ENCODE results near the gene ALPL.
"Not testable (repeated sequence)": the region's sequence is repeated elsewhere in the genome, so short reads cannot be mapped to it uniquely, and the experiment has no call there.

The ALPL gene

DNA sequence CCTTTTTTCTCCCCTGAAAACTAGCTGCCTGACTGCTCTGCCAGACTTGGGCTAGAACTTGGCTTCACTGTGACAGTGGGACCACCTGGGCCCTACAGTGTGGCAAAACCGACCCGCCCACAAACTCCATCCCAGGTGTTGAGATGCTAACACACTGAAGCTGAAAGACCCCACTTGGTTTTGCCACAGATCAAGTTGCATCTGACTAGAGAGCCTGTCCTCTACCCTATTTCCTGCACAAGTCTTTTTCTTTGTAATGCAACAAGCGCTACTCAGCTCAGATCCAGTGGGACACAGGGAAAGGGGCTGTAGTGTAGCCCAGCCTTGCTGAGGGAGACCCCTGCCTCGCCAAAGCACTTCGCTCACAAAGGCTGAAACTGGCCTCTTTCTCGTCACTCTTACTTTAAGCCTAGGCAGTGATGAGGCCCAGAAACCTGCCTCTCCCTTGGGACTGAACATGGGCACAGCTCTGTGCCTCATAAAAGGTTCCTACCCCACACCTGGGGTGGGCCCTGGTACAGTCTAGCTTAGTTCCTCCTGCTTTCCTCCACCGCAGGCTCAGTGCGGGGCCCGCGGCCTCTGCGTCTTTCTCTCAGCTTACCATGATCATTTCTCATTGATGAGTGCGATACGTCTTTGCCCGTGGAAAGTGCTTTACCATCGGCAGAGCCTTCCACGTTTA, 9.7 kb downstream of the ALPL start:
- Histone ChIP-seq H3K27ac (ENCODE audit: low read depth in 2 of 2, low read length in 2 of 2) (no peak overlapping the region), H3K4me3 (ENCODE audit: low read length in 2 of 2) (no peak overlapping the region), H3K27me3 (ENCODE audit: control insufficient read depth in 2 of 2, insufficient read depth in 2 of 2, low read length in 2 of 2) (no peaks in the 10 kb centered on the region), H3K9me3 (ENCODE audit: control insufficient read depth in 2 of 2, low read length in 2 of 2) (no peaks in the 10 kb centered on the region), H3K36me3 (ENCODE audit: control insufficient read depth in 2 of 2, insufficient read depth in 2 of 2, low read length in 2 of 2) (no peaks in the 10 kb centered on the region), H3K9ac (ENCODE audit: low read depth in 1 of 2, low read length in 2 of 2) (no peak overlapping the region), H3K4me1 (ENCODE audit: control insufficient read depth in 2 of 2, insufficient read depth in 2 of 2, low read length in 2 of 2) (peaks cover 0 to 2% of the 10 kb centered on the region in 2 donors)

DNA sequence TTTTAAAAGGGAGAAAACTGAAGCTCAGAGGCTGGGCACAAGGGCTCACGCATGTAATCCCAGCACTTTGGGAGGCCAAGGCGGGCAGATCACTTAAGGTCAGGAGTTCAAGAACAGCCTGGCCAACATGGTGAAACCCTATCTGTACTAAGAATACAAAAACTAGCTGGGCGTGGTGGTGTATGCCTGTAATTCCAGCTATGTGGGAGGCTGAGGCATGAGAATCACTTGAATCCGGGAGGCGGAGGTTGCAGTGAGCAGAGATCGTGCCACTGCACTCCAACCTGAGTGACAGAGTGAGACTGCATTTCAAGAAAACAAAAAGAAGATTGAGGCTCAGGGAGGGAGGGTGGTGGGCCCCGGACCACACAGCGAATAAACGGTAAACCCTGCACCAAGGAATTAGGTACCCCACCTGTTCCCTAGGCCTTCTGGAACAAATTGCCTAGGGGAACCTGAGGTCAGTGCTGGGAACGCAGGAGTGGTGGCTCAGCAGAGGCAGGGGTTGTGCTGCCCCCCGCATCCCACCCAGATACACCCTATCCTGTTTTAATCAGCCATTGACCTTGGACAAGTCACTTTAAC, 10.4 kb downstream of the ALPL start:
- H3K36me3 ChIP-seq (ENCODE audit: control insufficient read depth in 2 of 2, insufficient read depth in 2 of 2, low read length in 2 of 2); H3K4me3 ChIP-seq (ENCODE audit: low read length in 2 of 2); H3K9ac ChIP-seq (ENCODE audit: low read depth in 1 of 2, low read length in 2 of 2); H3K27me3 ChIP-seq (ENCODE audit: control insufficient read depth in 2 of 2, insufficient read depth in 2 of 2, low read length in 2 of 2); H3K9me3 ChIP-seq (ENCODE audit: control insufficient read depth in 2 of 2, low read length in 2 of 2); H3K27ac ChIP-seq (ENCODE audit: low read depth in 2 of 2, low read length in 2 of 2); H3K4me1 ChIP-seq (ENCODE audit: control insufficient read depth in 2 of 2, insufficient read depth in 2 of 2, low read length in 2 of 2): not testable (repeated sequence)

DNA sequence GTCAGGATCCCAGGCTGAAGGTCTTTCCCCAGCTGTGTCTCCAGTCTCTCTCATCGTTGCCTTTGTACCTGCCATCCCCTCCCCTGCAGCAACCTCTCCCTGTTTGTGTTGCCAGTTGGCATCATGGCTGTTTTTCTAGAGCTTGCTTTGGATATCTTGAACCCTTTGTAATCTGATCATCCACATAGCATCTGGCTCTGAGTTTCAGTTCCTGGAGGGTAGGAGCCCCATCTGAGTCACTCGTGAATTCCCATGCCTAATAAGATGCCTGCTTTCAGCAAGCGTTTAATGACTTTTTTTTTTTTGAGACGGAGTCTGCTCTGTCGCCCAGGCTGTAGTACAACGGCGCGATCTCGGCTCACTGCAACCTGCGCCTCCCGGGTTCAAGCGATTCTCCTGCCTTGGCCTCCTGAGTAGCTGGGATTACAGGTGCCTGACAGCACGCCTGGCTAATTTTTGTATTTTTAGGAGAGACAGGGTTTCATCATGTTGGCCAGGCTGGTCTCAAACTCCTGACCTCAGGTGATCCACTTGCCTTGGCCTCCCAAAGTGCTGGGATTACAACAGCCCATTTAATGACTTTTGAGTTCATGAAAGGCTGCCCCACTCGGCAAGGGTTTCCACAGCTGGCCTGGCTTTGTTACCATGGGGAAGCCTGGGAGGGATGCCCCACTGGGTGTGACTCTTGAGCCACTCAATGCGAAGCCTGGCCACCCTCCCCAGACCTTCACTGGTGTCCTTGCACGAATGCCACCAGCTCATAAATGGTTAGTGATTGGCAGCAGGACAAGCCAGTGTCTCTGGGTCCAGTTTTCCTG, 11.9 kb downstream of the ALPL start:
- no peak overlapping the region for H3K9ac ChIP-seq (ENCODE audit: low read depth in 1 of 2, low read length in 2 of 2)
- H3K36me3 ChIP-seq (ENCODE audit: control insufficient read depth in 2 of 2, insufficient read depth in 2 of 2, low read length in 2 of 2), result no peaks in the 10 kb centered on the region
- H3K9me3 ChIP-seq (ENCODE audit: control insufficient read depth in 2 of 2, low read length in 2 of 2), result no peaks in the 10 kb centered on the region
- no peaks in the 10 kb centered on the region for H3K27me3 ChIP-seq (ENCODE audit: control insufficient read depth in 2 of 2, insufficient read depth in 2 of 2, low read length in 2 of 2)
- peaks cover 2% of the 10 kb centered on the region in 2 donors for H3K4me1 ChIP-seq (ENCODE audit: control insufficient read depth in 2 of 2, insufficient read depth in 2 of 2, low read length in 2 of 2)
- H3K4me3 ChIP-seq (ENCODE audit: low read length in 2 of 2), result no peak overlapping the region
- no peak overlapping the region for H3K27ac ChIP-seq (ENCODE audit: low read depth in 2 of 2, low read length in 2 of 2)

GRCh38 chr1:21521717-21522060, 12.5 kb downstream of the ALPL start:
- Histone ChIP-seq H3K4me1 (ENCODE audit: control insufficient read depth in 2 of 2, insufficient read depth in 2 of 2, low read length in 2 of 2) (peaks cover 2% of the 10 kb centered on the region in 2 donors), H3K9ac (ENCODE audit: low read depth in 1 of 2, low read length in 2 of 2) (no peak overlapping the region), H3K27me3 (ENCODE audit: control insufficient read depth in 2 of 2, insufficient read depth in 2 of 2, low read length in 2 of 2) (no peaks in the 10 kb centered on the region), H3K9me3 (ENCODE audit: control insufficient read depth in 2 of 2, low read length in 2 of 2) (no peaks in the 10 kb centered on the region), H3K27ac (ENCODE audit: low read depth in 2 of 2, low read length in 2 of 2) (no peak overlapping the region), H3K4me3 (ENCODE audit: low read length in 2 of 2) (no peak overlapping the region), H3K36me3 (ENCODE audit: control insufficient read depth in 2 of 2, insufficient read depth in 2 of 2, low read length in 2 of 2) (no peaks in the 10 kb centered on the region)

GRCh38 chr1:21522525-21523038, 13.4 kb downstream of the ALPL start:
- Histone ChIP-seq H3K4me3 (ENCODE audit: low read length in 2 of 2) (no peak overlapping the region), H3K27me3 (ENCODE audit: control insufficient read depth in 2 of 2, insufficient read depth in 2 of 2, low read length in 2 of 2) (no peaks in the 10 kb centered on the region), H3K27ac (ENCODE audit: low read depth in 2 of 2, low read length in 2 of 2) (no peak overlapping the region), H3K4me1 (ENCODE audit: control insufficient read depth in 2 of 2, insufficient read depth in 2 of 2, low read length in 2 of 2) (peaks cover 0 to 2% of the 10 kb centered on the region in 2 donors), H3K9ac (ENCODE audit: low read depth in 1 of 2, low read length in 2 of 2) (no peak overlapping the region), H3K36me3 (ENCODE audit: control insufficient read depth in 2 of 2, insufficient read depth in 2 of 2, low read length in 2 of 2) (no peaks in the 10 kb centered on the region), H3K9me3 (ENCODE audit: control insufficient read depth in 2 of 2, low read length in 2 of 2) (no peaks in the 10 kb centered on the region)

DNA sequence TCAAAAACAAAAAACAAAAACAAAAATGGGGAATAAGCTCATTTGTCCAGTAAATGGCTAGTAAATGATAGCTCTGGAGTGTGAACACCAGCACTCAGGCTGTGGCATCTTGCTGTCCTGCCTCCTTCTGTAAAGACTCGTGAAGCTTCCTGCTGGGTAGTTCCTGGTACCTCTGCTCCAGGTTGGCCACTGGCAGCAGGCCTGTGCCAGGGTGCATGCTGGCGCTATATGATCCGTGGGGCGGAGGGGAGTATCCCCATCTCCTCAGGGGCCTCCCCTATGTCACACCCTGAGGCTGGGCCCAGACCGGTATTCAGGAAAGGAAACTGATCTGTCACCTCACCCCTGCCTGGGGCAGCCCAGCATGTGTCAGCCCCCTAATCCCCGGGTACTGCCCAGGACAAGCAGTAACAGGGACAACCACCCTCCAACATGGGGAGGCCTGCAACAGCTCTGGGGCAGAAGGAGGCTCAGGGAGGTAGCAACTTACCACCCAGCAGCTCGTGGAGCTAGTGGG, 14.1 kb downstream of the ALPL start:
- Histone ChIP-seq H3K4me3 (ENCODE audit: low read length in 2 of 2) (no peak overlapping the region), H3K9me3 (ENCODE audit: control insufficient read depth in 2 of 2, low read length in 2 of 2) (no peaks in the 10 kb centered on the region), H3K27me3 (ENCODE audit: control insufficient read depth in 2 of 2, insufficient read depth in 2 of 2, low read length in 2 of 2) (no peaks in the 10 kb centered on the region), H3K4me1 (ENCODE audit: control insufficient read depth in 2 of 2, insufficient read depth in 2 of 2, low read length in 2 of 2) (peaks cover 0 to 2% of the 10 kb centered on the region in 2 donors), H3K27ac (ENCODE audit: low read depth in 2 of 2, low read length in 2 of 2) (no peak overlapping the region), H3K9ac (ENCODE audit: low read depth in 1 of 2, low read length in 2 of 2) (no peak overlapping the region), H3K36me3 (ENCODE audit: control insufficient read depth in 2 of 2, insufficient read depth in 2 of 2, low read length in 2 of 2) (no peaks in the 10 kb centered on the region)

GRCh38 chr1:21524220-21524619, 15.0 kb downstream of the ALPL start:
- Histone ChIP-seq H3K9ac (ENCODE audit: low read depth in 1 of 2, low read length in 2 of 2) (no peak overlapping the region), H3K9me3 (ENCODE audit: control insufficient read depth in 2 of 2, low read length in 2 of 2) (no peaks in the 10 kb centered on the region), H3K27me3 (ENCODE audit: control insufficient read depth in 2 of 2, insufficient read depth in 2 of 2, low read length in 2 of 2) (no peaks in the 10 kb centered on the region), H3K27ac (ENCODE audit: low read depth in 2 of 2, low read length in 2 of 2) (no peak overlapping the region), H3K36me3 (ENCODE audit: control insufficient read depth in 2 of 2, insufficient read depth in 2 of 2, low read length in 2 of 2) (no peaks in the 10 kb centered on the region), H3K4me3 (ENCODE audit: low read length in 2 of 2) (no peak overlapping the region), H3K4me1 (ENCODE audit: control insufficient read depth in 2 of 2, insufficient read depth in 2 of 2, low read length in 2 of 2) (peaks cover 0 to 2% of the 10 kb centered on the region in 2 donors)

- Histone ChIP-seq H3K36me3 (ENCODE audit: control insufficient read depth in 2 of 2, insufficient read depth in 2 of 2, low read length in 2 of 2) (no peaks in the 10 kb centered on the region), H3K9me3 (ENCODE audit: control insufficient read depth in 2 of 2, low read length in 2 of 2) (no peaks in the 10 kb centered on the region), H3K27me3 (ENCODE audit: control insufficient read depth in 2 of 2, insufficient read depth in 2 of 2, low read length in 2 of 2) (no peaks in the 10 kb centered on the region), H3K4me3 (ENCODE audit: low read length in 2 of 2) (no peak overlapping the region), H3K27ac (ENCODE audit: low read depth in 2 of 2, low read length in 2 of 2) (no peak overlapping the region), H3K9ac (ENCODE audit: low read depth in 1 of 2, low read length in 2 of 2) (no peak overlapping the region), H3K4me1 (ENCODE audit: control insufficient read depth in 2 of 2, insufficient read depth in 2 of 2, low read length in 2 of 2) (peaks cover 0 to 2% of the 10 kb centered on the region in 2 donors)
Measured at GRCh38 chr1:21524686-21525339, 15.6 kb downstream of the ALPL start.

DNA sequence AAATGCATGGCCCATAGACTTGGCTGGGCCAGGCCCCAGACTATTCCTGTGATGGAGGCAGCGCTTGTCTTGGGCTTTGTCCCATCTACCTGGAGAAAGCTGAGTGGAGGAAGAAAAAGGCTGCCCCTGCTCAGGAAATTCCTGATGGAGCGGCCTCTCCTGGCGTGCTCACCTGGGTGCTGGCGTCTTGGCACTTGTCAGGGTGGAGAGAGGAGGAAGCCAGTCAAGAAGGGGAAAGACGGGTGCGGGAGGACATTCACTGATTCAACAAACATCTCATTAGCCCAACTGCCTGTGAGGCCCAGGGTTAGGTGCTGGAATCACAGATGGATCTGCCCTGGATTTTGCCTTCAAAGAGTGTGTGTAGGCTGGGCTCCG, 16.1 kb downstream of the ALPL start:
- Histone ChIP-seq H3K36me3 (ENCODE audit: control insufficient read depth in 2 of 2, insufficient read depth in 2 of 2, low read length in 2 of 2) (no peaks in the 10 kb centered on the region), H3K27ac (ENCODE audit: low read depth in 2 of 2, low read length in 2 of 2) (no peak overlapping the region), H3K4me3 (ENCODE audit: low read length in 2 of 2) (no peak overlapping the region), H3K4me1 (ENCODE audit: control insufficient read depth in 2 of 2, insufficient read depth in 2 of 2, low read length in 2 of 2) (peaks cover 0 to 2% of the 10 kb centered on the region in 2 donors), H3K9me3 (ENCODE audit: control insufficient read depth in 2 of 2, low read length in 2 of 2) (no peaks in the 10 kb centered on the region), H3K27me3 (ENCODE audit: control insufficient read depth in 2 of 2, insufficient read depth in 2 of 2, low read length in 2 of 2) (no peaks in the 10 kb centered on the region), H3K9ac (ENCODE audit: low read depth in 1 of 2, low read length in 2 of 2) (no peak overlapping the region)

GRCh38 chr1:21526441-21526840, 17.2 kb downstream of the ALPL start:
- Histone ChIP-seq H3K36me3 (ENCODE audit: control insufficient read depth in 2 of 2, insufficient read depth in 2 of 2, low read length in 2 of 2) (no peaks in the 10 kb centered on the region), H3K27ac (ENCODE audit: low read depth in 2 of 2, low read length in 2 of 2) (no peak overlapping the region), H3K9me3 (ENCODE audit: control insufficient read depth in 2 of 2, low read length in 2 of 2) (no peaks in the 10 kb centered on the region), H3K4me3 (ENCODE audit: low read length in 2 of 2) (no peak overlapping the region), H3K9ac (ENCODE audit: low read depth in 1 of 2, low read length in 2 of 2) (no peak overlapping the region), H3K27me3 (ENCODE audit: control insufficient read depth in 2 of 2, insufficient read depth in 2 of 2, low read length in 2 of 2) (no peaks in the 10 kb centered on the region), H3K4me1 (ENCODE audit: control insufficient read depth in 2 of 2, insufficient read depth in 2 of 2, low read length in 2 of 2) (peaks cover 0 to 2% of the 10 kb centered on the region in 2 donors)
